CD14-positive monocyte (primary cell): ENCODE results near the gene BFSP1. TPM values are rescaled to one million over a fixed set of nuclear protein-coding genes. Genes with fewer than 3 reads are reported as not detected.
A peak's percentile ranks its signal among the peaks of the same experiment; 100 is the strongest.

Experiments
- DNase-seq, 3 donors: peaks; one replicate each; pipeline ENCODE4 v3.0.0-alpha.2; 2011 to 2022
- H2AFZ ChIP-seq: 2 replicates; pipeline ENCODE4 v1.6.0; 2012; ENCODE audit warnings: mild to moderate bottlenecking, low read depth, low read length, inconsistent platforms; ENCODE audit not compliant: insufficient read depth, poor library complexity, severe bottlenecking
- H3K27ac ChIP-seq, 2 donors: 1 replicate in 1 of 2; 2 replicates in 1 of 2; pipeline ENCODE4 v1.5.1; 2012 to 2013; ENCODE audit warnings: low read length in 2 of 2, control low read depth in 1 of 2, inconsistent platforms in 1 of 2, low read depth in 1 of 2, mild to moderate bottlenecking in 1 of 2
- H3K27me3 ChIP-seq, 2 donors: one replicate each; pipeline versions ENCODE4 v1.6.0 to v1.6.1; 2011 to 2013; ENCODE audit warnings: low read length in 2 of 2; ENCODE audit not compliant: control insufficient read depth in 2 of 2, insufficient read depth in 2 of 2
- H3K36me3 ChIP-seq, 2 donors: replicated peaks in 1 of 2; 1 replicate in 1 of 2; 2 replicates in 1 of 2; pipeline versions ENCODE4 v1.5.1 to v1.6.1; 2012 to 2013; ENCODE audit warnings: low read length in 2 of 2, control low read depth in 1 of 2, inconsistent platforms in 1 of 2, mild to moderate bottlenecking in 1 of 2; ENCODE audit not compliant: insufficient read depth in 2 of 2, control insufficient read depth in 1 of 2
- H3K4me1 ChIP-seq, 2 donors: 1 replicate in 1 of 2; 2 replicates in 1 of 2; pipeline versions ENCODE4 v1.5.1 to v1.6.1; 2012 to 2013; ENCODE audit warnings: low read length in 2 of 2, control low read depth in 1 of 2, inconsistent platforms in 1 of 2, mild to moderate bottlenecking in 1 of 2, moderate library complexity in 1 of 2; ENCODE audit not compliant: insufficient read depth in 2 of 2, control insufficient read depth in 1 of 2
- H3K4me2 ChIP-seq: replicated peaks from 2 replicates; pipeline ENCODE3; 2012; ENCODE audit warnings: low read length, moderate library complexity, mild to moderate bottlenecking; ENCODE audit not compliant: poor library complexity, severe bottlenecking; ENCODE audit errors: extremely low read depth
- H3K4me3 ChIP-seq, 3 experiments: fragments of 200-600 bp in 1 of 3; sonication (generic) in 1 of 3; replicated peaks in 1 of 3; 1 replicate in 2 of 3; 2 replicates in 1 of 3; pipeline ENCODE4 v1.5.1; 2011 to 2013; ENCODE audit warnings: low read length in 3 of 3, mild to moderate bottlenecking in 3 of 3, control low read depth in 2 of 3, low read depth in 2 of 3, inconsistent platforms in 1 of 3, moderate library complexity in 1 of 3
- H3K79me2 ChIP-seq: 2 replicates; pipeline ENCODE4 v1.6.0; 2012; ENCODE audit warnings: mild to moderate bottlenecking, control low read depth, inconsistent platforms, low read length, moderate library complexity; ENCODE audit not compliant: insufficient read depth
- H3K9ac ChIP-seq: 2 replicates; pipeline ENCODE4 v1.6.0; 2017; ENCODE audit warnings: low read length, mild to moderate bottlenecking; ENCODE audit not compliant: insufficient read depth, poor library complexity, severe bottlenecking
- H3K9me3 ChIP-seq, 2 donors: replicated peaks in 1 of 2; 1 replicate in 1 of 2; 2 replicates in 1 of 2; pipeline versions ENCODE4 v1.5.1 to v1.6.1; 2012 to 2013; ENCODE audit warnings: low read length in 2 of 2, control low read depth in 1 of 2; ENCODE audit not compliant: control insufficient read depth in 1 of 2, insufficient read depth in 1 of 2
- H4K20me1 ChIP-seq: 2 replicates; pipeline ENCODE4 v1.6.0; 2012; ENCODE audit warnings: mild to moderate bottlenecking, low read length, control low read depth, moderate library complexity; ENCODE audit not compliant: insufficient read depth
- H3K27ac Mint-ChIP-seq, 7 donors: one replicate each; pipeline ENCODE4 v1.8.0; 2020; ENCODE audit warnings: mild to moderate bottlenecking in 7 of 7, mixed read lengths in 7 of 7, moderate library complexity in 6 of 7, inconsistent platforms in 2 of 7
- H3K27me3 Mint-ChIP-seq, 3 donors: one replicate each; pipeline ENCODE4 v1.8.0; 2021 to 2022; ENCODE audit warnings: low read depth in 3 of 3, mild to moderate bottlenecking in 3 of 3, mixed read lengths in 3 of 3, moderate library complexity in 3 of 3, inconsistent platforms in 1 of 3
- H3K36me3 Mint-ChIP-seq, 2 donors: one replicate each; pipeline ENCODE4 v1.8.0; 2020; ENCODE audit warnings: mixed read lengths in 2 of 2, inconsistent platforms in 1 of 2, mild to moderate bottlenecking in 1 of 2
- H3K4me1 Mint-ChIP-seq: one replicate; pipeline ENCODE4 v1.8.0; 2020; ENCODE audit warnings: mild to moderate bottlenecking, mixed read lengths
- H3K4me3 Mint-ChIP-seq, 2 donors: one replicate each; pipeline ENCODE4 v1.8.0; 2020; ENCODE audit warnings: mild to moderate bottlenecking in 2 of 2, mixed read lengths in 2 of 2, moderate library complexity in 1 of 2
- H3K9me3 Mint-ChIP-seq, 7 donors: one replicate each; pipeline ENCODE4 v1.8.0; 2020 to 2022; ENCODE audit warnings: mixed read lengths in 7 of 7, mild to moderate bottlenecking in 6 of 7, moderate library complexity in 6 of 7, inconsistent platforms in 2 of 7
- CTCF ChIP-seq: fragments of 200-600 bp; IDR thresholded peaks from one replicate; pipeline ENCODE4 v1.8.0; 2022; ENCODE audit warnings: antibody characterized with exemption, mild to moderate bottlenecking
- WGBS: methylation state at CpG from one replicate; pipeline ENCODE4 v1.1.5; 2013; ENCODE audit warnings: missing lambda C conversion rate; ENCODE audit not compliant: insufficient coverage; 5-methylcytosine and 5-hydroxymethylcytosine counted together
- intact Hi-C, 2 donors: fragments of 100-400 bp; cut with micrococcal nuclease; formaldehyde crosslinking; loops; one replicate each; pipeline versions ENCODE4 v1.15.0 to v1.15.1; 2023
- polyA plus RNA-seq, 3 donors: library from polyadenylated mRNA; depleted of rRNA in 1 of 3; unstranded in 2 of 3; stranded (reverse) in 1 of 3; fragments of 300-500 nt in 2 of 3; fragments of >200 nt in 1 of 3; fragmentation: Illumina TruSeq in 2 of 3; gene quantifications; 1 replicate in 2 of 3; 2 replicates in 1 of 3; pipeline ENCODE4 v1.2.3, GENCODE V29; 2012 to 2021

Gene BFSP1
- polyA plus RNA-seq, 3 donors, result not detected

- no peak overlapping the region for H3K4me3 ChIP-seq
- H3K27ac Mint-ChIP-seq, result no peak overlapping the region
- H3K36me3 Mint-ChIP-seq, result no peaks in the 10 kb centered on the region
- no peak overlapping the region for H2AFZ ChIP-seq
- no peak overlapping the region for H3K9ac ChIP-seq
- no peaks in the 10 kb centered on the region for H3K4me1 ChIP-seq
- H3K4me2 ChIP-seq, result no peak overlapping the region
- WGBS, result 96% methylated on average over 4 of the region's 4 CpGs
- peaks cover 0 to 2% of the 10 kb centered on the region in 2 donors for H3K27me3 ChIP-seq
- no peaks in the 10 kb centered on the region for H3K36me3 ChIP-seq
- H3K9me3 ChIP-seq, result no peaks in the 10 kb centered on the region
- intact Hi-C loops, result no loop called here
- DNase-seq, result no peak
- no peak overlapping the region for H3K4me3 Mint-ChIP-seq
- no peak for TF ChIP-seq CTCF
- H3K4me1 Mint-ChIP-seq, result no peaks in the 10 kb centered on the region
- H3K27me3 Mint-ChIP-seq, result peaks cover 5 to 8% (median 6%) of the 10 kb centered on the region in 3 donors
- no peak overlapping the region for H3K27ac ChIP-seq
- H4K20me1 ChIP-seq, result no peaks in the 10 kb centered on the region
- H3K9me3 Mint-ChIP-seq, result peaks cover 0 to 2% (median 0%) of the 10 kb centered on the region in 7 donors
- no peaks in the 10 kb centered on the region for H3K79me2 ChIP-seq
Measured at GRCh38 chr20:17545127-17545526, 13.9 kb upstream of the BFSP1 start.

GRCh38 chr20:17543531-17544131, 12.5 kb upstream of the BFSP1 start:
- no peak for DNase-seq
- intact Hi-C loops, result no loop called here
- TF ChIP-seq CTCF, result no peak
- Histone ChIP-seq H3K9ac (no peak overlapping the region), H3K27me3 (peaks cover 0 to 2% of the 10 kb centered on the region in 2 donors), H3K4me3 (no peak overlapping the region), H3K36me3 (no peaks in the 10 kb centered on the region), H3K4me1 (no peaks in the 10 kb centered on the region), H4K20me1 (no peaks in the 10 kb centered on the region), H3K79me2 (no peaks in the 10 kb centered on the region), H3K4me2 (no peak overlapping the region), H2AFZ (no peak overlapping the region), H3K27ac (no peak overlapping the region), H3K9me3 (no peaks in the 10 kb centered on the region)
- H3K4me3 Mint-ChIP-seq, result no peak overlapping the region
- no peaks in the 10 kb centered on the region for H3K9me3 Mint-ChIP-seq
- H3K4me1 Mint-ChIP-seq, result peaks cover 2% of the 10 kb centered on the region
- peak overlapping the region in 1 of 7 donors; percentile 30 for H3K27ac Mint-ChIP-seq
- peaks cover 6 to 12% (median 6%) of the 10 kb centered on the region in 3 donors for H3K27me3 Mint-ChIP-seq
- 46% methylated on average over 2 of the region's 5 CpGs for WGBS
- no peaks in the 10 kb centered on the region for H3K36me3 Mint-ChIP-seq
